Panc1 (cell line): ENCODE data around the gene LRRC26.

ENCODE experiments used
- POLR2AphosphoS5 ChIP-seq: IDR thresholded peaks from 2 replicates; pipeline ENCODE4 v1.6.1; 2012; ENCODE audit warnings: mild to moderate bottlenecking, low read depth, low read length, moderate library complexity
- TF ChIP-seq, protein P1 (sequence below): fragments of 450-650 bp; IDR thresholded peaks from 2 replicates; pipeline ENCODE4 v1.5.1; 2017; ENCODE audit warnings: mild to moderate bottlenecking
- TF ChIP-seq, protein P2 (sequence below), 2 experiments: IDR thresholded peaks; 2 replicates each; pipeline ENCODE4 v1.6.1; 2011 to 2012; ENCODE audit warnings: low read depth in 2 of 2, control low read depth in 1 of 2, low read length in 1 of 2, mild to moderate bottlenecking in 1 of 2, moderate library complexity in 1 of 2; ENCODE audit not compliant: insufficient read depth in 1 of 2

DNA sequence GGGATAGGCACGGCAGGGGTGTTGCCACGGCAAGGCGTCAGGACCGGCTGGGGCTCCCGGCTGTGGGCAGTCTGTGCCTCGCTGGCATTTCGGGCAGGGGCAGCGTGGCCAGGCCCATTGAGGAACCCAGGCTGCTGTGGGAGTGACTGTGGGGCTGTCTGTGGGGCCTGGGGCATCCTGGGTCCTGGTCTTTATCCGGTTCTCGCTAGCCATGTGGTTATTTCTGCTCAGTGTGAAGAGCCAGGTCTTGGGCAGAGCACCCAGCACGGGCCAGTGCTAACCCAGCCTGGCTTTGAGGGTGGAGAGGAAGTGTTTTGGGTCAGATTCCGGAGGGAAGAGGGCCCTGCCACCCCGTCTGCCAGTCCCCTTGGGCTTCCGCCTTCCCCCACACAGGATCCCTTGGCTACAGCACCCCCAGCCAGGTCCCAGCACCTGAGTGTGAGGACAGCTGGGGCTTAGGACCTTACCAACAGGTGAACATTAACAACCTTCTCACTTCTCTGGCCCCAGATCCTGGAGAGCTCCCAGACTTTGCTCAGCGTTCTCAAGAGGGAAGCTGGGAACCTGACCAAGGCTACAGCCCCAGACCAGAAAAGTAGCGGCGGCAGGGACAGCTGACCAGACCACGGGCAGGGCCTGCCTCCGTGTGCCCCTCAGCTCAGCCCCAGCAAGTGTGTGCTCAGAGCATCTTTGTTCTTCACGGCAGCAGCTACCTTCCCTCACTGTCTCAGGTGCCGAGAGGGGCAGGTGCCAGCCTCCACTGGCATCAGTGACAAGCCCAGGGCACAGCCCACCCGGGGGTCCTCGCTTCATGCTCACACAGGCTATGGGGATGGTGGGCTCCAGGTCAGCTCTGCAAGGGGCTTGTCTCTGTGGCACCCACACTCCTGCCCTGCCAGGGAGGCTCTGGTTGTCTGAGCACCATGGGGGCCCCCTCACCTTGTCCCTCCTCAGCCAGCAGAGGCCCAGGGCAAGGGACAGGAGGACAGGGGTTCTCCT, 19.7 kb upstream of the LRRC26 start:
- TF ChIP-seq POLR2AphosphoS5: no peak
- TF ChIP-seq, protein P1, sequence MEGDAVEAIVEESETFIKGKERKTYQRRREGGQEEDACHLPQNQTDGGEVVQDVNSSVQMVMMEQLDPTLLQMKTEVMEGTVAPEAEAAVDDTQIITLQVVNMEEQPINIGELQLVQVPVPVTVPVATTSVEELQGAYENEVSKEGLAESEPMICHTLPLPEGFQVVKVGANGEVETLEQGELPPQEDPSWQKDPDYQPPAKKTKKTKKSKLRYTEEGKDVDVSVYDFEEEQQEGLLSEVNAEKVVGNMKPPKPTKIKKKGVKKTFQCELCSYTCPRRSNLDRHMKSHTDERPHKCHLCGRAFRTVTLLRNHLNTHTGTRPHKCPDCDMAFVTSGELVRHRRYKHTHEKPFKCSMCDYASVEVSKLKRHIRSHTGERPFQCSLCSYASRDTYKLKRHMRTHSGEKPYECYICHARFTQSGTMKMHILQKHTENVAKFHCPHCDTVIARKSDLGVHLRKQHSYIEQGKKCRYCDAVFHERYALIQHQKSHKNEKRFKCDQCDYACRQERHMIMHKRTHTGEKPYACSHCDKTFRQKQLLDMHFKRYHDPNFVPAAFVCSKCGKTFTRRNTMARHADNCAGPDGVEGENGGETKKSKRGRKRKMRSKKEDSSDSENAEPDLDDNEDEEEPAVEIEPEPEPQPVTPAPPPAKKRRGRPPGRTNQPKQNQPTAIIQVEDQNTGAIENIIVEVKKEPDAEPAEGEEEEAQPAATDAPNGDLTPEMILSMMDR: peak; percentile 28; the same call in 1 of the 2 replicates
- TF ChIP-seq, protein P2, sequence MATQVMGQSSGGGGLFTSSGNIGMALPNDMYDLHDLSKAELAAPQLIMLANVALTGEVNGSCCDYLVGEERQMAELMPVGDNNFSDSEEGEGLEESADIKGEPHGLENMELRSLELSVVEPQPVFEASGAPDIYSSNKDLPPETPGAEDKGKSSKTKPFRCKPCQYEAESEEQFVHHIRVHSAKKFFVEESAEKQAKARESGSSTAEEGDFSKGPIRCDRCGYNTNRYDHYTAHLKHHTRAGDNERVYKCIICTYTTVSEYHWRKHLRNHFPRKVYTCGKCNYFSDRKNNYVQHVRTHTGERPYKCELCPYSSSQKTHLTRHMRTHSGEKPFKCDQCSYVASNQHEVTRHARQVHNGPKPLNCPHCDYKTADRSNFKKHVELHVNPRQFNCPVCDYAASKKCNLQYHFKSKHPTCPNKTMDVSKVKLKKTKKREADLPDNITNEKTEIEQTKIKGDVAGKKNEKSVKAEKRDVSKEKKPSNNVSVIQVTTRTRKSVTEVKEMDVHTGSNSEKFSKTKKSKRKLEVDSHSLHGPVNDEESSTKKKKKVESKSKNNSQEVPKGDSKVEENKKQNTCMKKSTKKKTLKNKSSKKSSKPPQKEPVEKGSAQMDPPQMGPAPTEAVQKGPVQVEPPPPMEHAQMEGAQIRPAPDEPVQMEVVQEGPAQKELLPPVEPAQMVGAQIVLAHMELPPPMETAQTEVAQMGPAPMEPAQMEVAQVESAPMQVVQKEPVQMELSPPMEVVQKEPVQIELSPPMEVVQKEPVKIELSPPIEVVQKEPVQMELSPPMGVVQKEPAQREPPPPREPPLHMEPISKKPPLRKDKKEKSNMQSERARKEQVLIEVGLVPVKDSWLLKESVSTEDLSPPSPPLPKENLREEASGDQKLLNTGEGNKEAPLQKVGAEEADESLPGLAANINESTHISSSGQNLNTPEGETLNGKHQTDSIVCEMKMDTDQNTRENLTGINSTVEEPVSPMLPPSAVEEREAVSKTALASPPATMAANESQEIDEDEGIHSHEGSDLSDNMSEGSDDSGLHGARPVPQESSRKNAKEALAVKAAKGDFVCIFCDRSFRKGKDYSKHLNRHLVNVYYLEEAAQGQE (IDR thresholded peaks at IDR 0.05; ENCODE audit: insufficient read depth in 1 of 2, low read depth in 2 of 2, low read length in 1 of 2): no peak
